Activated T-helper 1 cell treated with anti-CD3 and anti-CD28 coated beads, Interleukin-2, amount 50 U/mL, for 16 hours (primary cell): Measurements from ENCODE around the gene ATP9A.
"Not testable (repeated sequence)": the region's sequence is repeated elsewhere in the genome, so short reads cannot be mapped to it uniquely, and the experiment has no call there.

ENCODE experiments used
- DNase-seq, 2 donors: peaks; one replicate each; pipeline ENCODE4 v3.0.0-alpha.2; 2020; ENCODE audit warnings: low read depth in 1 of 2, low spot score in 1 of 2

ATP9A gene

DNA sequence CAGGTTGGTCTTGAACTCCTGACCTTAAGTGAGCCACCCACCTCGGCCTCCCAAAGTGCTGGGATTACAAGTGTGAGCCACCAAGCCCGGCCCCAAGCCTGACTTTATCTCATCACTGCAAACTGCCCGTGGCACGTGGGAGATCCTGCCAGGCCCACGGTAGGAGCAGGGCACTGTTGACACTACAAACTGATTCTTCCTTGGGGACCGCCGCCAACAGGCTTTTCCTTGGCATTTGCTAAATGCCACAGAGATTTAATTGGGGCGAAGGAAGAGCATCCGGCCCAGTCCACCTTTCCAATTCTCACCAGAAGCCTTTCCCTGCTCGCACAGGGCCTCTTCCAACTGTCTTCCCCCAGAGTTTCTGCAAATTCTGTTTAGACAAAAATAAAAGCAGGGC is 11.0 kb downstream of the ATP9A start:
- DNase-seq, result no peak

- no peak for DNase-seq
Measured at GRCh38 chr20:51756653-51757052, 11.5 kb downstream of the ATP9A start.

DNA sequence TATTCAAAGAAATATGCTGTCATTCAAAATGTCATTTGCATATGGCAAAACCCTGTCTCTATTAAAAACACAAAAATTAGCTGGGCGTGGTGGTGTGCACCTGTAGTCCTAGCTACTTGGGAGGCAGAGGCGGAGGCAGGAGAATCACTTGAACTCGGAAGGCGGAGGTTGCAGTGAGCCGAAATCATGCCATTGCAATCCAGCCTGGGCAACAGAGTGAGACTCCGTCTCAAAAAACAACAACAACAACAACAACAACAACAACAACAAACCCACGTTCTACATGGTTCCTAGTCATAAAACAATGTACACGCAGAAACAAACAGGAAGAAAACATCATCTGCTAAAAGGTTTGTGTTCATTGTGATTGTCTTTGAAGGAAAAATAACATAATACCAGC is 15.0 kb downstream of the ATP9A start:
- DNase-seq, result not testable (repeated sequence)

DNA sequence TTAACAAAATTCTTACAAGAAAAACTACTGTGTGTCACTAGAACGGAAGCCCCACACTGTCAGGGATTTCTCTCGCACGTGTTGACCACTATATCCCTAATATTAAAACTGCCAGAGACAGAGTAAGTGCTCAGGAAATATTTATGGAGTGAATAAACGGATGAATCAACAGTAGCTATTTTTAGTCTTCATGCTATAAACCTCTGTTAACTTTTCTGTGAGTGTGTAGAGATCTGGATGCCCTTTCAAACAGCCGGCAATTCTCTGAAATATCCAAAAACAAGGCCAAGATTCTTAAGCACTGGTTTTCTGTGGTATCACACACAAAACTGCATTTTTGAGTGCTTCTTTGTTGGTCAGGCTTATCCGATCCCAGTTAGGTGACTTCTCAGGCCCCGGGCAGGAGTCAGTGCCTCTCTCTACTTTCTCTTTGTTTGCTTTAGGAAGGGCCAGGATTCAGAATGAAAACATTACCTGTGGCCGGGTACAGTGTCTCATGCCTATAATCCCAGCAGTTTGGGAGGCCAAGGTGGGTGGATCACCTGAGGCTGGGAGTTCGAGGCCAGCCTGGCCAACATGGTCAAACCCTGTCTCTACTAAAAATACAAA is 15.7 kb downstream of the ATP9A start:
- DNase-seq, result no peak

DNA sequence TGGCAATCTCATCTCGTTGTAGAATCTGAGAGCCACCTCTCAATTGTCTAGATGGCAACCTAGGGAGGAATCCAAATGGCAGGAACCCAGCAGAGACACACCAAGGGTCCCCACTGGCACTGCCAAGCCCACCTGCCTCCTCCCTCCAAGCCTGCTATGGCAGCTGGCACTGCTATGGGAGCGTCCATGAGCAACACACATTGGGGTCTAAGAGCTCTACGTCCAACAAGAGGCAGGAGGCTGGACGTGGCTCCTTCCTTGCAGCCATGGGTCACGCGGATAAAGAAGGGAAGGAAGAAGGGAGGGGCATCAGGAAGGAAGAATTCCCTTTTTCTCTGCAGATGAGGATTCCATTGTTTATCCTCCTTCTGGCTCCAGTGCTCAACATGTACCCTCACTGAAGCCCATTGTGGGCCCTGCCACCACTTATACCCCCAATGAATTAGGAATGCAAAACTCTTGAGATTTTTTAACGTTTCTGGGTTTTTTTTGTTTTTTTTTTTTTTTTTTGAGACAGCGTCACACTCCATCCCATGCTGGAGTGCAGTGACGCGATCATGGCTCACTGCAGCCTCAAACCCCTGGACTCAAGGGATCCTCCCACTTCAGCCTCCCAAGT is 17.3 kb downstream of the ATP9A start:
- no peak for DNase-seq

- DNase-seq, result no peak
Measured at GRCh38 chr20:51750037-51750769, 18.0 kb downstream of the ATP9A start.

DNA sequence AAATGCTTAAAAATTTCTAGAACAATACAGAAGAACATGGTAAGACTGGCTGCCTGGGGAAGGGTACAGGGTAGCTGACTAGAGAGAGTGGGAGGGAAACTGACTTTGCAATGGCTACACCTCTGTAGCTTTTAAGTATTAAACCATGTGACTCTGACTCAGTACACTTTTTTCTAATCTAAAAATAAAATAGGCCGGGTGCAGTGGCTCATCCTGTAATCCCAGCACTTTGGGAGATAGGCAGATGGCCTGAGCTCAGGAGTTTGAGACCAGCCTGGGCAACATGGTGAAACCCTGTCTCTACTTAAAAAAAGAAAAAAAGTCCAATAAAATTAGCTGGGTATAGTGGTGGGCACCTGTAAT is 18.5 kb downstream of the ATP9A start:
- DNase-seq, result no peak

- no peak for DNase-seq
Measured at GRCh38 chr20:51747182-51747911, 20.8 kb downstream of the ATP9A start.

- DNase-seq, result no peak
Measured at GRCh38 chr20:51745804-51746203, 22.4 kb downstream of the ATP9A start.

GRCh38 chr20:51740838-51741237 is 27.4 kb downstream of the ATP9A start:
- no peak for DNase-seq

DNA sequence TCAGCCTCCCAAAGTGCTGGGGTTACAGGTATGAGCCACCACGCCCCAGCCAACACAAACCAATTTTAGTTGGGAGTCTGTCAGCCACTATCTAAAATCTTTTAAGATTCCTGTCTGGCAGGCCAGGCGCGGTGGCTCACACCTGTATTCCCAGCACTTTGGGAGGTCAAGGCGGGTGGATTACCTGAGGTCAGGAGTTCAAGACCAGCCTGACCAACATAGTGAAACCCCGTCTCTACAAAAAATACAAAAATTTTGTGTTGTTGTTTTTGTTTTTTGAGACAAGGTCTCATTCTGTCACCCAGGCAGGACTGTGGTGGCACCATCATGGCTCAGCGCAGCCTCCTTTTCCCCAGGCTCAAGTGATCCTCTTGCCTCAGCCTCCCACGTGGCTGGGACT is 27.9 kb downstream of the ATP9A start:
- DNase-seq, result not testable (repeated sequence)

DNA sequence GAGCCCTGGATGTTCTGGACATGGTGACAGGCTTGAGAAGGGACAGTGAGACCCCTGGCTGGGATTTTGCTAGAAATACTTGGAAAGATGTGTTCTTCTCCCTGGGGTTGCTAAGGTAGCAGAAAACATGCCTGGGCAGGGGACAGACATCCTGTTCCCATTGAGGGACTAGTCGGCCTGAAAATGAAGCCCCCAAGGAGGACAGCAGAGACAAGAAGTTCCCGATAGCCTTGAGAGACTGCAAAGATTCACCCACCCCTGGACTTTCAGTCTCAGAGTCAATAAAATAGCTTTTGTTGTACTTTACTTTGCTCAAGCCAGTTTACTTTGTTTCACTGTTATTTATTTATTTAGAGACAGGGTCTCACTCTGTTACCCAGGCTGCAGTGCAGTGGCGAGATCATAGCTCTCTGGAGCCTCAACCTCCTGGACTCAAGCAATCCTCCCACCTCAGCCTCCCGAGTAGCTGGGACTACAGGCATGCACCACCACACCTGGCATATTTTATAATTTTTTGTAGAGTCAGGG is 28.4 kb downstream of the ATP9A start:
- no peak for DNase-seq

DNA sequence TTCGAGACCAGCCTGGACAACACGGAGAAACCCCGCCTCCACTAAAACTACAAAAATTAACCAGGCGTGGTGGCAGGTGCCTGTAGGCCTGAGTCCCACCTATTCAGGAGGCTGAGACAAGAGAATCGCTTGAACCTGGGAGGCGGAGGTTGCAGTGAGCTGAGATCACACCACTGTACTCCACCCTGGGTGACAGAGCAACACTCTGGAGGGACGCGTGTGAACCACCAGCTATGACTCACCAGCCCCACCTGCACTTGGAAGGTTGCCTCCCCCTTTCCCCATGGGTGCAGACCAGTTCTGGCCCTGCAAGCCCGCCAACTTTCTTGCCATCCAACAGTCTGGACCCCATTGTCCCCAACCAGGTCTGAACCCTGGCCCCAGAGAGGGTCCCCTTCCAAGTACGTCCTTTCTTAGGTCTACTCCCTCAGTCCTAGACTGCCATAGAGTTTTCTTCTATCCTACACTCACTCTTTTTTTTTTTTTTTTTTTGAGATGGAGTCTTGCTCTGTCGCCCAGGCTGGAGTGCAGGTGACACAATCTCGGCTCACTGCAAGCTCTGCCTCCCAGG is 29.2 kb downstream of the ATP9A start:
- no peak for DNase-seq

- DNase-seq, result not testable (repeated sequence)
Measured at GRCh38 chr20:51738261-51738660, 29.9 kb downstream of the ATP9A start.

DNA sequence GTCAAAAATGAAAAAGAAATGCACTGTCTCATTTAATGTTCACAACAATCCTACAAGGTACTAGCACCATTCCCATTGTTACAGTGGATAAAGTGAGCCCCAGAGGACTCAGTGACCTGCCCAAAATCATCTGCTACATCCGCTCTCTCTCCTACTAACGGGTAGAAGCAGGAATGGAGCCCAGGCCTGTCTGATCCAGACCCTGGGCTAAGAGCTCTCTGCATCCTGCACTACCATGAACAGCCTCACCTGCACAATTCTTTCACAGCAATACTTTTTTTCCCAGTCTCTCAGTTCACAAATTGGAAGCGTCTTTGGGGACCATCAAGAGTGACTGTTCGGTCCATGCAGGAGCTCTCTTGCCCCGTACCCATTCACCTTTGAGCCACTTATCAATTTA is 31.2 kb downstream of the ATP9A start:
- no peak for DNase-seq

DNA sequence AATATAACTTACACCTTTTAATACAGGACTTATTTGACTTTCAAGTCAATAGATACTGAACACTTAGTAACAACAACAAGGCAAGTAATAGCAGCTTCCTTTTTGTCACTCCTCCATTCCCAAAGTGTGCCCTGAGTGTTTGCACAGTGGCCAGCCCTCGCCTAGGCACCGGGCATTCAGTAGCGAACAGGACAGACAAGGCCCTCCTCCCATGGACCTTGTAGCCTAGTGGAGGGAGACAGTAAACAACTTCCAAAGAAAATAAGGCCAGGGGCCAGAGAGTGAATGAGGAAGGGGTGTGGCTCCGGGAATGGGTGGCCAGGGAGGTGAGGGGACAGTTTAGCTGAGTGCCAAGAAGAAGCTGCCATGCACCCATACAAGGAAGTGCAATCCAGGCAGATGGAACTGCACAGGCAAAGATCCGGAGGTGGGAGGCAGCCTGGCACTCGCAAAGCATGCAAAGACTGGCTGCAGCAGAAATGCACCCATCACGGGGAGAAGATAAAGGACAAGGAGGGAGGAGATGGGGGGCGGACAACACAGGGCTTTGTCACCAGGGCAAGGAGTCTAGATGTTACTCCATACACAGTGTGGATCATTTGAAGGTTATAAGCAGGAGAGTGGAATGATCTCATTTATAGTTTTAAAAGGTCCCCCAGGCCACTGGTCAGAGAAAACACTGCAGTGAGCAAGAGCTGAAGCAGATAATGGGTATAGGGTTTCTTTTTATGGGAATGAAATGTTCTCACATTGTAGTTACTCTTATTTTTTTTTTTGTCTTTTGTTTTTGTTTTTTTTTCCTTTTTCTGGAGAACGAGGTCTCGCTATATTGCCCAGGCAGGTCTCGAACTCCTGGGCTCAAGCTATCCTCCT is 32.2 kb downstream of the ATP9A start:
- DNase-seq, result no peak

- no peak for DNase-seq
Measured at GRCh38 chr20:51734876-51735720, 33.1 kb downstream of the ATP9A start.

DNA sequence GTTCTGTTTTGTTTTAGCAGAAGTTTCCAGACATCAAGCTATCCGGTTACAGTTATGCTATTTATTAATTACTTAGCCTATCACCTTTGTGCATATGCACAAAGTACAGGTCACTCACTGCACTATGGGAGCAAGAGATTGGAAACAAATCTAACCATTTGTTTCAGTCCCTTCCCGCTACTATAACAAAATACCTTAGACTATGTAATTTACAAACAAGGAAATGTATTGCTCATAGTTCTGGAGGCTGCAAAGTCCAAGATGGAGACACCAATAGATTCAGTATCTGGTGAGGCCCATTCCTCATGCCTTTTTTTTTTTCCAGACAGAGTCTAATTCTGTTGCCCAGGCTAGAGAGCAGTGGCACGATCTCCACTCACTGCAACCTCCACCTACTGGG is 35.1 kb downstream of the ATP9A start:
- DNase-seq, result no peak

- DNase-seq, result no peak
Measured at GRCh38 chr20:51732096-51732791, 35.9 kb downstream of the ATP9A start.
